Neural crest cell (in vitro differentiated cells): ENCODE measurements around the gene MOGAT1. TPM values are rescaled to one million over a fixed set of nuclear protein-coding genes. Genes with fewer than 3 reads are reported as not detected.

ENCODE experiments used
- DNase-seq: peaks from one replicate; pipeline ENCODE4 v3.0.0; 2021; ENCODE audit warnings: low read depth, mixed read lengths, low spot score
- H3K27ac Mint-ChIP-seq: one replicate; pipeline ENCODE4 v1.8.0; 2021; ENCODE audit warnings: mild to moderate bottlenecking, mixed read lengths; ENCODE audit not compliant: unreplicated experiment
- H3K27me3 Mint-ChIP-seq: 2 replicates; pipeline ENCODE4 v1.8.0; 2021; ENCODE audit warnings: low read depth, mild to moderate bottlenecking, mixed read lengths
- H3K36me3 Mint-ChIP-seq: 2 replicates; pipeline ENCODE4 v1.8.0; 2021; ENCODE audit warnings: low read depth, mild to moderate bottlenecking, mixed read lengths
- H3K4me1 Mint-ChIP-seq: 2 replicates; pipeline ENCODE4 v1.8.0; 2021; ENCODE audit warnings: mixed read lengths
- H3K4me3 Mint-ChIP-seq: one replicate; pipeline ENCODE4 v1.8.0; 2021; ENCODE audit warnings: mild to moderate bottlenecking, mixed read lengths
- H3K9me3 Mint-ChIP-seq: 2 replicates; pipeline ENCODE4 v1.8.0; 2021; ENCODE audit warnings: mixed read lengths
- CTCF ChIP-seq: fragments of 200-600 bp; sonication (generic); conservative IDR thresholded peaks from 2 replicates; pipeline ENCODE4 v1.5.0; 2021; ENCODE audit warnings: antibody characterized with exemption, mild to moderate bottlenecking
- total RNA-seq: library from RNA; stranded (reverse); gene quantifications from 2 replicates; pipeline ENCODE4 v1.2.1, GENCODE V29; 2021

Gene MOGAT1
- total RNA-seq, 1 donor from 2014 or later: not detected

GRCh38 chr2:222635295-222635694 lies 36.2 kb upstream of the MOGAT1 start:
- DNase-seq: no peak
- no peak for TF ChIP-seq CTCF

GRCh38 chr2:222637067-222637466 lies 34.4 kb upstream of the MOGAT1 start:
- TF ChIP-seq CTCF: no peak
- Mint-ChIP-seq H3K27me3 (no peaks in the 10 kb centered on the region), H3K4me1 (no peaks in the 10 kb centered on the region), H3K36me3 (peaks cover 30% of the 10 kb centered on the region), H3K27ac (no peak overlapping the region), H3K4me3 (no peak overlapping the region), H3K9me3 (no peaks in the 10 kb centered on the region)
- no peak for DNase-seq

More at GRCh38 chr2:222635295-222635694, 36.2 kb upstream of the MOGAT1 start:
- Mint-ChIP-seq H3K27ac (peak overlapping the region; percentile 86), H3K4me1 (no peaks in the 10 kb centered on the region), H3K36me3 (peaks cover 32% of the 10 kb centered on the region), H3K9me3 (no peaks in the 10 kb centered on the region), H3K27me3 (no peaks in the 10 kb centered on the region), H3K4me3 (no peak overlapping the region)

GRCh38 chr2:222641336-222641735 lies 30.1 kb upstream of the MOGAT1 start:
- TF ChIP-seq CTCF: no peak
- Mint-ChIP-seq H3K4me1 (no peaks in the 10 kb centered on the region), H3K4me3 (no peak overlapping the region), H3K27me3 (no peaks in the 10 kb centered on the region), H3K9me3 (no peaks in the 10 kb centered on the region), H3K36me3 (peaks cover 28% of the 10 kb centered on the region), H3K27ac (no peak overlapping the region)
- no peak for DNase-seq

- no peaks in the 10 kb centered on the region for H3K27me3 Mint-ChIP-seq
- no peak for DNase-seq
- no peak overlapping the region for H3K27ac Mint-ChIP-seq
- TF ChIP-seq CTCF: no peak
- H3K4me1 Mint-ChIP-seq: no peaks in the 10 kb centered on the region
- H3K36me3 Mint-ChIP-seq: peaks cover 14% of the 10 kb centered on the region
- H3K9me3 Mint-ChIP-seq: no peaks in the 10 kb centered on the region
- H3K4me3 Mint-ChIP-seq: no peak overlapping the region
These were observed 28.3 kb upstream of the MOGAT1 start for GRCh38 chr2:222643134-222643533.

- H3K27ac Mint-ChIP-seq: no peak overlapping the region
- H3K27me3 Mint-ChIP-seq: no peaks in the 10 kb centered on the region
- no peak overlapping the region for H3K4me3 Mint-ChIP-seq
- DNase-seq: no peak
- H3K9me3 Mint-ChIP-seq: no peaks in the 10 kb centered on the region
- H3K36me3 Mint-ChIP-seq: peaks cover 8% of the 10 kb centered on the region
- TF ChIP-seq CTCF: no peak
- no peaks in the 10 kb centered on the region for H3K4me1 Mint-ChIP-seq
These were observed 25.4 kb upstream of the MOGAT1 start for GRCh38 chr2:222646008-222646407.

- Mint-ChIP-seq H3K36me3 (no peaks in the 10 kb centered on the region), H3K4me1 (peaks cover 10% of the 10 kb centered on the region), H3K4me3 (no peak overlapping the region), H3K27ac (no peak overlapping the region), H3K27me3 (no peaks in the 10 kb centered on the region), H3K9me3 (no peaks in the 10 kb centered on the region)
- no peak for TF ChIP-seq CTCF
- DNase-seq: no peak
These were observed 21.7 kb upstream of the MOGAT1 start for GRCh38 chr2:222649801-222650200.
